Keratinocyte (primary cell): ENCODE data around the gene GTF3C1.

Experiments
- CTCF ChIP-seq, 3 experiments: IDR thresholded peaks in 1 of 3; conservative IDR thresholded peaks in 1 of 3; optimal IDR thresholded peaks in 1 of 3; 2 replicates in 2 of 3; 3 replicates in 1 of 3; pipeline versions ENCODE3 to v1.5.1; 2011; ENCODE audit warnings: low read length in 3 of 3, mild to moderate bottlenecking in 3 of 3, moderate library complexity in 2 of 3, control low read depth in 1 of 3, inconsistent platforms in 1 of 3; ENCODE audit not compliant: insufficient read depth in 2 of 3; ENCODE audit errors: extremely low read depth in 1 of 3
- EZH2 ChIP-seq: IDR thresholded peaks from one replicate; pipeline ENCODE4 v1.6.1; 2012; ENCODE audit warnings: inconsistent platforms, mild to moderate bottlenecking, low read length, moderate library complexity

GRCh38 chr16:27463741-27464591 is 85.7 kb downstream of the GTF3C1 start:
- TF ChIP-seq EZH2 (no peak), CTCF (optimal IDR thresholded peaks at IDR 0.05 in 1 of 3, IDR thresholded peaks at IDR 0.05 in 1 of 3, conservative IDR thresholded peaks at IDR 0.05 in 1 of 3; ENCODE audit: extremely low read depth in 1 of 3, insufficient read depth in 2 of 3, low read length in 3 of 3) (no peak)
